Measurements from ENCODE around the gene EAF1. TPM values are rescaled to one million over a fixed set of nuclear protein-coding genes. Genes with fewer than 3 reads are reported as not detected.
"Not testable (repeated sequence)": the region's sequence is repeated elsewhere in the genome, so short reads cannot be mapped to it uniquely, and the experiment has no call there.

Gene EAF1
- polyA plus RNA-seq = 10 to 100 TPM in 1 of 3 donors, 1 to 10 TPM in 2; 4.3 to 11.2 (median 7.5) TPM

- 0 to 1% (median 0%) methylated on average over 49 to 52 of the region's 52 CpGs for WGBS, 3 donors
- no peak within 1 kb of the TSS for H3K27ac ChIP-seq (ENCODE audit: low read depth, low read length)
Measured at GRCh38 chr3:15427182-15427880, at the start of gene EAF1, which contains the start of gene METTL6. Gene EAF1, plus strand, starts transcription at chr3:15427598. Its CDS starts 182 bp downstream, at chr3:15427780. Gene METTL6, minus strand, starts transcription at chr3:15427544. Its CDS starts 1,033 bp downstream, at chr3:15426511.

GRCh38 chr3:15377961-15378791 is 49.2 kb upstream of the EAF1 start:
- WGBS, 3 donors = 19 to 24% (median 24%) methylated on average over 16 of the region's 16 CpGs
- H3K27ac ChIP-seq (ENCODE audit: low read depth, low read length) = no peak overlapping the region

DNA sequence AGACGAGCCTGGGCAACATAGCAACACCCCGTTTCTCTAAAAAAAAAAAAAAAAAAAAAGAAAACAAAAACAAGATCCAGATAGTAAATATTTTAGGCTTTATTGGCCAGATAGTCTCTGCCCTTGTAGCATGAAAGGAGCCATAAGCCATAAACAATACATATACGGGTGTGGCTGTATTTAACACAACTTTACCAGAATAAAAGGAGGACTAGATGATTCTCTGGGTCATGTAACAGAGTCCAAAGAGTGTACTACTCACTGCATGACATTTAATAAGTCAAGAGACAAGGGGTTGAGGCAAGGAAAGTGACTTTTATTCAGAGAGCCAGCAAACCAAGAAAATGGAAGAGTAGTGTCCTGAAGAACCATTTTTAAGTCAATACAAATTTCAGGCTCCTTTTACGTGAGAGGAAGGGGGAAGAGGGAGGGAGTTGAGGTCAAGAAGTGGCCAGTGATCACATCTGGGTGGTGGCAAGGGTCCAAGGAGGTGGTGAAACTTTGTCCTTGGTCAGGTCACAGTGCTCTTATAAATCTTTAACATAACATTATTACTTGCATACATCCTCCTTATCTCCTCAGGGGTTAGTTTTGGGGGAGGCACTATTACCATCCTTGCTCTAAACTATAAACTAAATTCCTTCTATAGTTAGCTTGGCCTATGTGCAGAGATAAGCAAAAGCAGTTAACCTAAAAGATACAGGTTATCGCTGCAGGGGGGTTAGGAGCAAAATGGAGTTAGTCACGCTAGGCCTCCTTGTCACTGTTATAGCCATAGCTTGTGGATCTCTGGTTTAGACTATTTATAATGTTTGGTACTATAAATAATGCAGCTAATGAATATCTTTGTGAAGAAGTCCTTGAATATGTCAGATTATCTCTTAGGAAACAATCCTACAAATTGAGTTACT is 46.2 kb upstream of the EAF1 start:
- no peak overlapping the region for H3K27ac ChIP-seq (ENCODE audit: low read depth, low read length)
- WGBS, 3 donors = 69 to 79% (median 76%) methylated on average over 6 of the region's 6 CpGs

DNA sequence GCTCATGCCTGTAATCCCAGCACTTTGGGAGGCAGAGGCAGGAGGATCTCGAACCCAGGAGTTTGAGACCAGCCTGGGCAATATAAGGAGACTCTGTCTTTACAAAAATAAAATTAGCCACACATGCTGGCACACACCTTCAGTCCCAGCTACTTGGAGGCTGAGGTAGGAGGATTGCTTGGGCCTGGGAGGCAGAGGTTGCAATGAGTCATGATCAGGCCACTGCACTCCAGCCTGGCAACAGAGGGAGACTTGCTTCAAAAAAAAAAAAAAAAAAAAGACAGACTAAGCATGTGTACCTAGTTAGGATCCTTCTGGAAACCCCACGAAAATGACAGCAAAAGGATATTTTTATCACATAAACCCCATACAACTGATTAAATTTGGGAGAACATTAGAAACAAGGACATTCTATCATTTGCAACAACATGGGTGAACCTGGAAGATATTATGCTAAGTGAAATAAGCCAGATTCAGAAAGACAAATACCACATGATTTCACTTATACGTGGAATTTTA is 44.9 kb upstream of the EAF1 start:
- WGBS, 3 donors = 78 to 83% (median 79%) methylated on average over 3 of the region's 3 CpGs
- no peak overlapping the region for H3K27ac ChIP-seq (ENCODE audit: low read depth, low read length)

DNA sequence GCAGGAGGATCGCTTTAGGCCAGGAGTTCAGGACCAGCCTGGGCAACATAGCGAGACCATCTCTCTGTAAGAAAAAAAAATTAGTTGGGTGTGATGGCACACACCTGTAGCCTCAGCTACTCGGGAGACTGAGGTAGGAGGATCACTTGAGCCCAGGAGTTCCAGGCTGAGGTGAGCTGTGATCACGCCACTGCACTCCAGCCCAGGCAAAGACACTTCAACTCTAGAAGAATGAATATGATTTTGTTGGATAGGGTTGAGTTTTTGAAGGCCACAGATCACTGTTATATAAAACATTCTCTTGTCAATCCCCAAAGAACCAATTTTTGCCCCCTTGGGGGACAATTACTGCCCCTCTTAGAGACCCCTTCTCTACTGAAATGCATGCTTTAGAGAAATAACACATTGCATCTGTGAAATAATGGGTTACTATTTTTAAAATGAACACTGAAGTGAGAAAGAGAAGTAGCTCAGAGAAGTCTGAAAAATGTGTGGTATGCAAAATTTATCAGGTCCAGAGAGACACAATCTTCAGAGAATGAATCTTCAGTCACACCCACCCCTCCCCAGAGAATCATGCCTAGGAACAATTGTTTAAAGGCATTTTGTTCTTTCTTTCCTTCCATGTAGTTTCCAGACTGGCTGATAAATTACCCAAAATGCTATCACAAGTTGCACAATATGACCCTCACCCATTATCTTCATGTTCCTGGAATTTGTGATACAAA is 42.7 kb upstream of the EAF1 start:
- H3K27ac ChIP-seq (ENCODE audit: low read depth, low read length) = no peak overlapping the region
- WGBS, 3 donors = 87 to 91% (median 90%) methylated on average over 4 of the region's 4 CpGs

GRCh38 chr3:15385238-15385695 is 42.1 kb upstream of the EAF1 start:
- H3K27ac ChIP-seq (ENCODE audit: low read depth, low read length) = not testable (repeated sequence)
- WGBS, 3 donors = 81 to 91% (median 84%) methylated on average over 10 of the region's 10 CpGs

- no peak overlapping the region for H3K27ac ChIP-seq (ENCODE audit: low read depth, low read length)
Measured at GRCh38 chr3:15385901-15386653, 41.3 kb upstream of the EAF1 start.

GRCh38 chr3:15386654-15386955 is 40.8 kb upstream of the EAF1 start:
- not testable (repeated sequence) for H3K27ac ChIP-seq (ENCODE audit: low read depth, low read length)
- WGBS, 3 donors = 73 to 85% (median 80%) methylated on average over 5 of the region's 5 CpGs

More at GRCh38 chr3:15385901-15386653, 41.3 kb upstream of the EAF1 start:
- 70 to 79% (median 77%) methylated on average over 1 of the region's 1 CpG for WGBS, 3 donors

DNA sequence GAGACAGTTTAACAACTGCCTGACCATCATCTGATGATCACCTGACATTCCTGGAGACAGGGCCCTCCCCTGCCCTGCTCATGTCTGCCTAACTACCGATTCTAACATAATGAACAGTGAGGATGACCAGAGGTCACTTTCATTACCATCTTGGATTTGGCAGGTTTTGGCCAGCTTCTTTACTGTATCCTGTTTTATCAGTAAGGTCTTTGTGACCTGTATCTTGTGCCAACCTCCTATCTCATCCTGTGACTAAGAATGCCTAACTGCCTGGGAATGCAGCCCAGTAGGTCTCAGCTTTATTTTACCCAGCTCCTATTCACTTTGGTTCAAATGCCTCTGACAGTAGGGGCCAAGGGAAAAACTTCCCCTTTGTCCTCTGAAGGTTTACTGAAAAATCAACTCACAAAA is 40.2 kb upstream of the EAF1 start:
- 43 to 64% (median 46%) methylated on average over 1 of the region's 1 CpG for WGBS, 3 donors
- no peak overlapping the region for H3K27ac ChIP-seq (ENCODE audit: low read depth, low read length)

DNA sequence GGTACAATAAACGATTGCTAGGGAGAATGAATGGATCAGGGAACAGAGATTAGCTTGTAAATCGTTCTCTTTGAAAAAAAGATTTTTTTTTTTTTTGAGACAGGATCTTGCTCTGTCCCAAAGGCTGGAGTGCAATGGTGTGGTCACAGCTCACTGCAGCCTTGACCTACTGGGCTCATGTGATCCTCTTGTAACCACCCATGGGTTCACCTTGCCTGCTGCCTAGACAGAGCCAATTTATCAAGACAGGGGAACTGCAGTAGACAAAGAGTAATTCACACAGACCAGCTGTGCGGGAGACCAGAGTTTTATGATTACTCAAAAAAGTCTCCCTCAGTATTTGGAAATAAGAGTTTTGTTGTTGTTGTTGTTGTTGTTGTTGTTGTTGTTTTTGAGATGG is 39.7 kb upstream of the EAF1 start:
- no peak overlapping the region for H3K27ac ChIP-seq (ENCODE audit: low read depth, low read length)
- 75 to 85% (median 84%) methylated on average over 3 of the region's 3 CpGs for WGBS, 3 donors

DNA sequence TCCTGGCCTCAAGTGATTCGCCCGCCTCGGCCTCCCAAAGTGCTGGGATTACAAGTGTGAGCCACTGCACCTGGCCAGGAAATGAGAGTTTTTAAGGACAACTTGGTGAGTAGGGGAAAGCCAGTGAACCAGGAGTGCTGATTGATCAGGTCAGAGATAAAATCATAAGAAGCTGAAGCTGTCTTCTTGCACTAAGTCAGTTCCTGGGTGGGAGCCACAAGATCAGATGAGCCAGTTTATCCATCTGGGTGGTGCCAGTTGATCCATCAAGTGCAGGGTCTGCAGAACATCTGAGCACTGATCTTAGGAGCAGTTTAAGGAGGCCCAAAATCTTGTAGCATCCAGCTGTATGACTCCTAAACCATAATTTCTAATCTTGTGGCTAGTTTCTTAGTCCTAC is 39.1 kb upstream of the EAF1 start:
- WGBS, 3 donors = 82 to 100% (median 94%) methylated on average over 3 of the region's 3 CpGs
- H3K27ac ChIP-seq (ENCODE audit: low read depth, low read length) = not testable (repeated sequence)

DNA sequence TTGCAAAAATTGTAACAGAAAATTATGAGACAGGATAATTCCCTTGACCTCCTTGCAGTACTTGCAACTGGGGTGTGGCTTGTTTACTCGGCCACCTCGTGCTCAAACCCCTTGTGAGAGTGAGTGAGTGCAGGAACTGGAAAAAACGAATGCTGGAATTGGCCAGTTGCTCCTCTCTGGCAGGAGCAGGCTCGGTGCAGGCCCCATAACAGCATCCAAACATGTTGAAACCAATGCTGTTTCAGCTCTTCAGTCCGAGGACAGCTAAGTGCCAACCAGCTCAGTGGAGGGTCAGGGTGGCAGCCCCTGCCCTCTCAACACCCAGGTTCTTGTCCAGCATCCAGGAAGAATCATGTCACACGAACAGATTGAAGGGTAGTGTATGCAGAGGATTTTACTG is 36.9 kb upstream of the EAF1 start:
- H3K27ac ChIP-seq (ENCODE audit: low read depth, low read length) = no peak overlapping the region

GRCh38 chr3:15391007-15391406 is 36.4 kb upstream of the EAF1 start:
- no peak overlapping the region for H3K27ac ChIP-seq (ENCODE audit: low read depth, low read length)
- WGBS, 3 donors = 66 to 77% (median 76%) methylated on average over 5 of the region's 5 CpGs

More for the DNA sequence above, 36.9 kb upstream of the EAF1 start:
- WGBS, 3 donors = 59 to 67% (median 65%) methylated on average over 6 of the region's 6 CpGs

GRCh38 chr3:15393252-15393651 is 34.1 kb upstream of the EAF1 start:
- 87 to 90% (median 88%) methylated on average over 2 of the region's 2 CpGs for WGBS, 3 donors
- H3K27ac ChIP-seq (ENCODE audit: low read depth, low read length) = not testable (repeated sequence)

DNA sequence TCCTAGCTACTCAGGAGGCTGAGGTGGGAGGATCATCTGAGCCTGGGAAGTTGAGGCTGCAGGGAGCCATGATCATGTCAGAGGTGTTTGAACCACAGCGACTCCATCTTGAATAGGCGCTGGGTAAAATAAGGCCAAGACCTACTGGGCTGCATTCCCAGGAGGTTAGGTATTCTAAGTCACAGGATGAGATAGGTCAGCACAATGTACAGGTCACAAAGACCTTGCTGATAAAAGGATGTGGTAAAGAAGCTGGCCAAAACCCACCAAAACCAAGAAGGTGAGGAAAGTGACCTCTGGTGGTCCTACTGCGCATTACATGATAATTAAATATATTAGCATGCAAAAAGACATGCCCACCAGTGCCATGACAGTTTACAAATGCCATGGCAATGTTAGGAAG is 28.7 kb upstream of the EAF1 start:
- not testable (repeated sequence) for H3K27ac ChIP-seq (ENCODE audit: low read depth, low read length)
- WGBS, 3 donors = 91 to 99% (median 97%) methylated on average over 3 of the region's 3 CpGs

- H3K27ac ChIP-seq (ENCODE audit: low read depth, low read length) = no peak overlapping the region
- 64 to 73% (median 73%) methylated on average over 5 of the region's 5 CpGs for WGBS, 3 donors
Measured at GRCh38 chr3:15399970-15400369, 27.4 kb upstream of the EAF1 start.

- WGBS, 3 donors = 65 to 84% (median 73%) methylated on average over 4 of the region's 4 CpGs
- H3K27ac ChIP-seq (ENCODE audit: low read depth, low read length) = no peak overlapping the region
Measured at GRCh38 chr3:15401936-15402335, 25.5 kb upstream of the EAF1 start.
